Measurements from ENCODE around the gene PVR. TPM values are rescaled to one million over a fixed set of nuclear protein-coding genes. Genes with fewer than 3 reads are reported as not detected.

PVR gene
- total and polyA plus RNA-seq, 9 of the 15 experiments (the other 6 are each of a cell fraction or from before 2014, with no cell fraction given): 0.89 to 14.5 (median 9.8) TPM

DNA sequence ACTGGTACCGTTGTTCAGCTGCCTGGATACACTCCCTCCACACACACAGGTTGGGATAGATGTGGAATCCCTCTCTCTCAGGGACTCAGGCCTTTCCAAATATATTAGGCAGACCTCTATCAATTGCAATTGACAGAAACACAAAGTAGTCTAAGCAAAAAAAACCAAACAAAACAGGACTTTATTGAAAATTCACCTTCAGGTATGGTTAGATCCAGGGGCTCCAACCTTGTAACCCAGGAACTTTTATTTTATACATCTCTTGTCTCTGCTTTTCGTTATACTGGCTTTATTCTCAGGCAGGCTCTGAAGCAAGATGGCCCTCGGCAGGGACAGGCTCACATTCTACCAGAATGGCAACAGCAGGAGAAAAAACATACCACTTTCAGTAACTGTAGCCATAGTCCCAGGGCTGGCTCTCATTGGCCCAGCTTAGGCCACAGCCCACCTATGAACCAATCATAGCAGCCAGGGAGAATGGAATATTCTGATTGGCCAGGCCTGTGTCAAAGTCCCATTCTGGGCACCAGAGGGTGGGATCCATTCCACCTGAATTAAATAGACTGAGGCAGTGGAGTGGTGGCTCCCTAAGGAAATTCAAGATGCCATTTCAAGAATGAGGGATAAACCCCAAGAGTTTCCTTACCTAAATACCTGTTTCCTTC lies 14.5 kb downstream of the PVR start:
- ATAC-seq (peak; percentile 62), FAIRE-seq (no peak), DNase-seq (ENCODE audit: extremely low read depth in 1 of 4, low spot score in 3 of 4) (peak in 1 of 4 experiments; percentile 46)
- WGBS (ENCODE audit: insufficient coverage, low coverage, missing lambda C conversion rate): 66% methylated on average over 3 of the region's 3 CpGs
- Histone ChIP-seq H3K4me2 (ENCODE audit: insufficient read depth, low read length) (no peak overlapping the region), H3K9me3 (replicated peaks; ENCODE audit: control insufficient read depth, insufficient read depth, low read depth, low read length) (no peaks in the 10 kb centered on the region), H3K9me1 (ENCODE audit: control insufficient read depth, insufficient read depth, low read length) (no peaks in the 10 kb centered on the region), H2AFZ (ENCODE audit: low read depth, low read length) (no peak overlapping the region), H3K4me3 (no peak overlapping the region), H3K79me2 (ENCODE audit: control insufficient read depth, insufficient read depth, low read length) (no peaks in the 10 kb centered on the region), H3K4me1 (replicated peaks in 1 of 2; ENCODE audit: control insufficient read depth in 2 of 2, insufficient read depth in 2 of 2, low read length in 2 of 2) (peaks cover 0 to 9% of the 10 kb centered on the region in 2 experiments; a peak in 4 of 5 replicates), H3K9ac (ENCODE audit: insufficient read depth in 1 of 2, low read depth in 2 of 2, low read length in 2 of 2) (no peak overlapping the region), H3K36me3 (ENCODE audit: control insufficient read depth, insufficient read depth, low read length) (peaks cover 25% of the 10 kb centered on the region; the same call in 2 of the 3 replicates), H3K27ac (ENCODE audit: extremely low read depth, low read depth, low read length) (no peak overlapping the region), H3K27me3 (ENCODE audit: control insufficient read depth in 2 of 2, insufficient read depth in 2 of 2, low read length in 2 of 2) (no peaks in the 10 kb centered on the region), H4K20me1 (replicated peaks; ENCODE audit: control insufficient read depth, insufficient read depth, low read length) (no peaks in the 10 kb centered on the region)
- CTCF ChIA-PET (ENCODE audit: low intra/inter-chr PET ratio): interaction anchor here (1.4 to 2.5 kb wide), 3 partner anchors 81 to 187 kb away, joined by 5 to 14 read pairs (median 14); no protein-coding TSS in a partner anchor
- POLR2A ChIA-PET: interaction anchor here (0.7 to 1.0 kb wide), 2 partner anchors 9 to 588 kb away, joined by 4 to 5 read pairs; no protein-coding TSS in a partner anchor
- TF ChIP-seq NFYB (IDR thresholded peaks at IDR 0.05; ENCODE audit: extremely low read depth, insufficient read length) (peak; percentile 81), RBM25 (IDR thresholded peaks at IDR 0.05; ENCODE audit: low read depth, low read length, severe bottlenecking) (peak; percentile 50)
- TF ChIP-seq, protein P1, sequence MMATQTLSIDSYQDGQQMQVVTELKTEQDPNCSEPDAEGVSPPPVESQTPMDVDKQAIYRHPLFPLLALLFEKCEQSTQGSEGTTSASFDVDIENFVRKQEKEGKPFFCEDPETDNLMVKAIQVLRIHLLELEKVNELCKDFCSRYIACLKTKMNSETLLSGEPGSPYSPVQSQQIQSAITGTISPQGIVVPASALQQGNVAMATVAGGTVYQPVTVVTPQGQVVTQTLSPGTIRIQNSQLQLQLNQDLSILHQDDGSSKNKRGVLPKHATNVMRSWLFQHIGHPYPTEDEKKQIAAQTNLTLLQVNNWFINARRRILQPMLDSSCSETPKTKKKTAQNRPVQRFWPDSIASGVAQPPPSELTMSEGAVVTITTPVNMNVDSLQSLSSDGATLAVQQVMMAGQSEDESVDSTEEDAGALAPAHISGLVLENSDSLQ (IDR thresholded peaks at IDR 0.05): no peak
- intact Hi-C loops (cut with micrococcal nuclease) (no loop called here), in situ Hi-C loops (cut with MboI) (loop anchor here (5.0 kb wide), 1 partner anchor 86 kb away; no protein-coding TSS in a partner anchor)
- no TSS peak for BruUV-seq (replicated peaks)
